GM04503 (cell line): Measurements from ENCODE around the gene SGO1.

Experiments used
- DNase-seq: peaks from one replicate; pipeline ENCODE4 v3.0.0-alpha.2; 2012; ENCODE audit warnings: low read depth

Gene SGO1

DNA sequence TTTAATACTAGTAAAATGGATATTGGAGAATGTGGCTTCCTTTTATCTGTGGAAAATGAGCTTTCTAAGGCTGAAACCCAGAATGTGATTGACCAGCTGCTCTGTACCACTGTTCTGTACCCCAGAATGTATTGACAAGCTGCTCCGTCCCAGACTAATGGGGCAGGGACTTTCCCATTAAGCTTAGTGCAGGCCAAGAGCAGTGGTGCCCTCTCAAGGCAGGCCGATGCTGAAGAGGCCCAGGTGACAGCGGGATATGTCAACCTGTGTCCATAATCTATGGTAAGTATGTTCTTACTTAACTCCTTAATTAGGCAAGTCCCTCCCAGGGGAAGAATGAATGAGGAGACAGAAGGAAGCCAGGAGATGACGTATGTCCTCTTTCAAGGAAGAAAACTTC lies 31.1 kb downstream of the SGO1 start:
- no peak for DNase-seq

DNA sequence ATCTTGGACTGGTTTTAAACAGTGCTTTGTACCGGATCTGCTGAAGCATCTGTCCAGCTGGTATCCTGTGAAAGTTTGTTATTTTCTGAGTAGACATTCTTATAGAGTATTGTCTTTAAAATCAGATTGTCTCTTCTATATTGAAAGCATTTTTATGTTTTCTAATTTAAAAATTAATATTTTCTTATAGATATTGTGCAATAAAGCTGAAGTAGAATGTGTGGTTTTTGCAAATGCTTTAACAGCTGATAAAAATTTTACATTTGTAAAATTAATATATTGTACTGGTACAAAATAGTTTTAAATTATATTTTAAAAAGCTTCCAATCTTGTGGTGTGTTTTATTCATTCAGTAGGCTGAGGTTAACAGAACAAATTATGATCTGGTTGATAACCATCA lies 31.9 kb downstream of the SGO1 start:
- DNase-seq, result no peak

- DNase-seq, result no peak
These were observed 37.5 kb downstream of the SGO1 start for GRCh38 chr3:20148466-20148865.

DNA sequence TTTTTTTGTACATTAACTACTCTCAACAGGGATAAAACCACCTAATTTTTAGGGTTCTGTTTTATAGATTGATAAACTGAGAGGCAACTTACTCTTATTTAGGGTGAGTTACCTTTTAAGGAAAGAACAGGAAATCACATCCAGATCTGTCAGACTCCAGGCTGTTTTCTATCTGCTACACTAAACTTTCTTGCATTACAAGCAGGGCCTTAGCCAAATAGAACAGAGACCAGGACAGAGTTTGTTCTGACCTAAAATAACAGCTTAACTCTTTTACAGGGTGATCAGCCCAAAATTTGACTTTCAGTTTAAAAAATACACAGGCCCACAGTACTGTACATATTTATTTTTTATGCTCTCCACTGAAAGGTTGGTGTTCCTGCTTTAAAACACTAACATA lies 38.6 kb downstream of the SGO1 start:
- DNase-seq, result no peak

- DNase-seq, result no peak
These were observed 39.7 kb downstream of the SGO1 start for GRCh38 chr3:20146301-20146700.

GRCh38 chr3:20145874-20146273 lies 40.1 kb downstream of the SGO1 start:
- DNase-seq, result no peak

GRCh38 chr3:20143519-20143918 lies 42.5 kb downstream of the SGO1 start:
- DNase-seq, result no peak

DNA sequence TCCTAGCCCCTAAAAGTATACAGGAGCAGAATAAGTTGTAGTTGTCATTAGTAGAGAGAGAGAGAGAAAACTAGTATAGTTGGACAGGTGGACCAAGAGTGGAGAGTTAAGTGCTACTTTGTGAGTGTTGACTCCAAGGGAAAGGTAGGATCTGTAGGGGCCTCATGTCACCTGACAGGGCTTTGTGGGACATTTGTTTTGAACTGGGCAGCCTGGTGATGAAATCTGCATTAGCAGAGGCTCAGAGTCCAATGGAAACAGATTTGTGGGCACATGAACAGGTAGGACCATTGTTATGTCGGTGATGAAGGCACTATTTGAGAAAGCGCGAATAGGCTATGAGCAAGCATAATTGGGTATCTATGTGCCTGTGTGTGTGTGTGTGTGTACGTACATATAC lies 43.5 kb downstream of the SGO1 start:
- DNase-seq, result no peak

DNA sequence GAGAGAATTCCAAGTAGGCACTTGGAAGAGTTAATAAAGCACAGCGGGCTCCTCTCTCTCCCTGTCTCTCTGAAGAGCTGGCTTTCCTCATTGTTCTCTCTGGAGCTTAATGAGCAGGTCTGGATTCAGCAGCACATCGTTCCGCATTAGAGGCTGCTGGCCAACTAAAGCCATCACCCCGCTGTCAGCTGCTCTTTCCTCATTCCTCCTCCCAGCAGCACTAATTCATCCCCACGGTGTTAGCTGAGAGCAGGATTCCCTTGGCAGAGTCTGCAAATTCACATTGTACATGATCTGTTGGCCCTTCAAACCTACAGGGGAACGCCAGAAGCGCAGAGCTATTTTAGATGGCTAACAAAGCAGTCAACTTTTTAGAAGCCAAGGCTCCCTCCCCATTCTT lies 44.2 kb downstream of the SGO1 start:
- DNase-seq, result no peak

DNA sequence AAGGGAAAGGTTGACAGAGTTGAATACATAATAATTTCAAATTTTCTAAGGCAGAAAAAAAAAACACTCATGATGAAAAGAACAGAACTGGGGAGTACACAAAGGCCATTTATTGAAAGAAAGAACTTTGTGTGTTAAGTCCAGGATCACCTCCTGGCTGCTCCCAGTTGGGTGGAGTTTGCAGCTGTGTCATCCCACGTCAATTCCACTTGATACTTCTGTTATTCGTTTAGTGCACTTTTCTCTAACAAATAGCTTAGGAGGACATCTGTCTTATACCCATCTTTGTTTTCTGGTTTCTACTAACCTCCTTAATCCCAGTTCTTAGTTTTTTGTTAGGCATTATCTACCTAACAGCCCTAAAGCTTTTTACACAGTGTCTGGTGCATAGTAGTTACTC lies 44.7 kb downstream of the SGO1 start:
- no peak for DNase-seq

GRCh38 chr3:20140881-20141280 lies 45.1 kb downstream of the SGO1 start:
- no peak for DNase-seq

DNA sequence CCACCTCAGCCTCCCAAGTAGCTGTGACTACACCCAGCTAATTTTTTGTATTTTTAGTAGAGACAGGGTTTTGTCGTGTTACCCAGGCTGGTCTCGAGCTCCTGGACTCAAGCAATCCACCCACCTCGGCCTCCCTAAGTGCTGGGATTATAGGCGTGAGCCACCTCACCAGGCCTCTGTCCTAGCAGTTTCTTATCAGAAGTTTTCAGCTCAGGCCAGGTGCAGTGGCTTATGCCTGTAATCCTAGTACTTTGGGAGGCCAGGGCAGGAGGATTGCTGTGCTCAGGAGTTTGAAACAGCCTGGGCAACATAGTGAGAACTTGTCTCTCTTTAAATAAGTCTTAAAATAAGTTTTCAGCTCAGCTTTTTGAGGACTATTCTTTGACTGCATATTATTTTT lies 48.4 kb downstream of the SGO1 start:
- no peak for DNase-seq

- no peak for DNase-seq
These were observed 49.8 kb downstream of the SGO1 start for GRCh38 chr3:20136231-20136630.

DNA sequence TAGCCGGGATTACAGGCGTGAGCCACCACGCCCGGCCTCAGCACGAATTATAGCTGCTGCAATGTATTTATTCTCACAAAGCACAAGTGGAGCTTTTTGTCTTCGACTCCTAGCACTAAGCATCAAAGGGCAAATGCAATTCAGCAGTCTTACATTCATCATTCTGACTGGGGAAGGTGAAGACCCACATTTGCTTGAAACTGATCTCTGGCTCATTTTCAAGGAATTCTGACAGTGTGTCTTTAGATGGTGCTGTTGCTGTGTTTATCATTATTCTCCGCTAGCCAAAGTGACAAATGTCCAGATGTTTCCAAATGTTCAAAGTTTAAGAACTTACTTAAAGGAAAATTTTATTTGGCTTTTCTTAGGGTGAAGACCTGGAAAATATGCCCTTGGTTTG lies 55.9 kb downstream of the SGO1 start:
- DNase-seq, result no peak

DNA sequence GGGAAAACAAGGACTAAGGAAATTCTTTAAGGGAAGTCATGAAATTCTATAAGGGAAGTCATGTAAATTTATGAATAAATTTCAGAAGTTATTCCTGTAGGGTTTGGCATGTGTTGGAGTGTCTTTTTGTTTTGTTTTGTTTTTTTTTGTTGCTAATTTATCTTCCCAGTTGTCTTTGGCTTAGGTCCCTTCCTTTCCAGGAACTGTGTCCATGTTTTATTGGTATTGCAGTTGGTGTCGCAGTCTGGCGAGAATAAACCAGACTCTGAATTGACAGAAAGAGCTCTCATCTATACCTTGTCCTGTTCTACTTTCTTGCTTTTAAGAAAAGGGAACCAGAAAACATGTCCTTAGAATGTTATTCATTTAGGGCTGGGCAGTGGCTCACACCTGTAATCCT lies 57.6 kb downstream of the SGO1 start:
- DNase-seq, result no peak

- no peak for DNase-seq
These were observed 60.1 kb downstream of the SGO1 start for GRCh38 chr3:20125897-20126296.

- DNase-seq, result no peak
These were observed 60.7 kb downstream of the SGO1 start for GRCh38 chr3:20125289-20125688.

- DNase-seq, result no peak
These were observed 62.8 kb downstream of the SGO1 start for GRCh38 chr3:20123131-20123652.

DNA sequence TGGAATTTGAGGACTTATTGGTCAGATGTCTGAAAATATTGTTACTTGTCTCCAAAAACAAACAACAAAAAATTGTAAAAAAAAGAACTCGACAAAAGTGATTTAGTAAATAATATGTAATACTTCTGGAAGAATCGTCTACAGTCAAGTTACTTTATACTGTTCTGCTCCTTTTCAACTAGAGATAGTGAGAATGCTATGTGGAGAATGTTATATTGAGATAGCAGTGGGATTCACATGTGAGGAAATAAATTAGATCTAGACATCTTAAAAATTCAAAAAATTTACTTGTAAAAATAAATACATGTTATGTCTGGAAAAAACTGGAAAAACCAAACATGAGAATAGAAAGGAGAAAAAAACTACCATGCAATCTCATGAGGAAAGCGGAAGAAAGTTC lies 64.9 kb downstream of the SGO1 start:
- DNase-seq, result no peak
